ENCODE data around the gene OSBPL8.

DNA sequence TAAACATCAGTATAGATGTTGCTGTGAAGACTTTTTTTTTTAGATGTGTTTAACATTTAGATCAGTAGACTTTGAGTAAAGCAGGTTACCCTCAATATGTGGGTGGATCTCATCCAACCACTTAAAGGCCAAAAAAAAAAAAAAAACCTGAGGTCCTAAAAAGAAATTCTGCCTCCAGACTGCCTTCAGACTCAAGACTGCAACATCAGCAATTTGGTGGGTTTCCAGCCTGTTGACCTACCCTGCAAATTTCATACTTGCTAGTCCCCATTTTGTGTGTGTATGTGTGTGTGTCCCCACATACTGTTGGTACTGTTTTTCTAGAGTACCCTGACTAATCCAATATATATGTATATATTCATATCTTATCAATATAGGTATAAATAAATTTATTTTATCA, 55.6 kb downstream of the OSBPL8 start:
- TF ChIP-seq, protein P1, sequence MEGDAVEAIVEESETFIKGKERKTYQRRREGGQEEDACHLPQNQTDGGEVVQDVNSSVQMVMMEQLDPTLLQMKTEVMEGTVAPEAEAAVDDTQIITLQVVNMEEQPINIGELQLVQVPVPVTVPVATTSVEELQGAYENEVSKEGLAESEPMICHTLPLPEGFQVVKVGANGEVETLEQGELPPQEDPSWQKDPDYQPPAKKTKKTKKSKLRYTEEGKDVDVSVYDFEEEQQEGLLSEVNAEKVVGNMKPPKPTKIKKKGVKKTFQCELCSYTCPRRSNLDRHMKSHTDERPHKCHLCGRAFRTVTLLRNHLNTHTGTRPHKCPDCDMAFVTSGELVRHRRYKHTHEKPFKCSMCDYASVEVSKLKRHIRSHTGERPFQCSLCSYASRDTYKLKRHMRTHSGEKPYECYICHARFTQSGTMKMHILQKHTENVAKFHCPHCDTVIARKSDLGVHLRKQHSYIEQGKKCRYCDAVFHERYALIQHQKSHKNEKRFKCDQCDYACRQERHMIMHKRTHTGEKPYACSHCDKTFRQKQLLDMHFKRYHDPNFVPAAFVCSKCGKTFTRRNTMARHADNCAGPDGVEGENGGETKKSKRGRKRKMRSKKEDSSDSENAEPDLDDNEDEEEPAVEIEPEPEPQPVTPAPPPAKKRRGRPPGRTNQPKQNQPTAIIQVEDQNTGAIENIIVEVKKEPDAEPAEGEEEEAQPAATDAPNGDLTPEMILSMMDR (IDR thresholded peaks at IDR 0.05; ENCODE audit: insufficient read depth, low read depth, low read length) = no peak
- TF ChIP-seq EZH2 (IDR thresholded peaks at IDR 0.05; ENCODE audit: insufficient read depth, low read length) = no peak

Measured in astrocyte (in vitro differentiated cells and primary cell).